Measurements from ENCODE around the gene LPAR3. TPM values are rescaled to one million over a fixed set of nuclear protein-coding genes. Genes with fewer than 3 reads are reported as not detected.
A peak's percentile ranks its signal among the peaks of the same experiment; 100 is the strongest.

Gene LPAR3
- total and polyA plus RNA-seq, 2 experiments from 2014 or later = 10.4 to 36.9 TPM

GRCh38 chr1:84920159-84920558, 27.2 kb upstream of the LPAR3 start:
- Histone ChIP-seq H3K36me3 (ENCODE audit: insufficient read depth) (no peaks in the 10 kb centered on the region), H4K20me1 (replicated peaks; ENCODE audit: insufficient read depth) (no peaks in the 10 kb centered on the region), H3K27ac (ENCODE audit: low read depth) (no peak overlapping the region), H3K4me3 (no peak overlapping the region), H3K9me2 (ENCODE audit: insufficient read depth) (no peaks in the 10 kb centered on the region), H3K79me2 (replicated peaks; ENCODE audit: insufficient read depth) (no peaks in the 10 kb centered on the region), H3K4me1 (ENCODE audit: insufficient read depth) (no peaks in the 10 kb centered on the region; the same call in 1 of the 2 replicates), H2AFZ (peak overlapping the region; percentile 80; the same call in 1 of the 2 replicates), H3K4me2 (no peak overlapping the region), H3F3A (replicated peaks; ENCODE audit: low read depth) (no peaks in the 10 kb centered on the region), H3K27me3 (ENCODE audit: insufficient read depth) (no peaks in the 10 kb centered on the region)
- no peaks in the 10 kb centered on the region; the same call in 2 of the 3 replicates for H3K4me1 Mint-ChIP-seq
- no peak for DNase-seq (ENCODE audit: low spot score)
- H3K4me3 Mint-ChIP-seq = no peak overlapping the region
- no peak for ATAC-seq
- H3K27ac Mint-ChIP-seq = no peak overlapping the region
- no peaks in the 10 kb centered on the region; the same call in 2 of the 3 replicates for H3K9me3 Mint-ChIP-seq
- no peak for TF ChIP-seq POLR2AphosphoS5 (IDR thresholded peaks at IDR 0.05; ENCODE audit: low read depth)
- no peak for TF ChIP-seq CREB1 (CRISPR knock-in tag; IDR thresholded peaks at IDR 0.05; ENCODE audit: low read depth)
- TF ChIP-seq NANOG (IDR thresholded peaks at IDR 0.05; ENCODE audit: borderline replicate concordance) = no peak
- TF ChIP-seq STAT1 (IDR thresholded peaks at IDR 0.05; ENCODE audit: unreplicated experiment) = no peak
- TF ChIP-seq ZNF462 (CRISPR knock-in tag; IDR thresholded peaks at IDR 0.05) = no peak
- TF ChIP-seq JUNB (IDR thresholded peaks at IDR 0.05; ENCODE audit: unreplicated experiment) = no peak
- TF ChIP-seq CTCF (conservative IDR thresholded peaks at IDR 0.05; ENCODE audit: low read depth in 2 of 2) = no peak
- no peak for TF ChIP-seq ZNF114 (CRISPR knock-in tag; IDR thresholded peaks at IDR 0.05)
- TF ChIP-seq ETS1 (IDR thresholded peaks at IDR 0.05) = no peak
- H3K27me3 Mint-ChIP-seq (ENCODE audit: insufficient read depth, low read depth, poor library complexity) = no peaks in the 10 kb centered on the region
- H3K36me3 Mint-ChIP-seq (ENCODE audit: low read depth) = no peaks in the 10 kb centered on the region

Measured in GM23338 (cell line).